Epithelial cell of proximal tubule (primary cell): ENCODE data around the gene GABARAP. TPM values are rescaled to one million over a fixed set of nuclear protein-coding genes. Genes with fewer than 3 reads are reported as not detected.

ENCODE experiments used
- DNase-seq: peaks from one replicate; pipeline ENCODE4 v3.0.0-alpha.2; 2011; ENCODE audit warnings: low read depth
- H3K4me3 ChIP-seq: 2 replicates; pipeline ENCODE4 v1.5.1; 2011; ENCODE audit warnings: low read depth, mild to moderate bottlenecking, low read length
- total RNA-seq: library from RNA; depleted of rRNA; stranded (reverse); fragments of >200 nt; gene quantifications from 2 replicates; pipeline ENCODE4 v1.2.3, GENCODE V29; 2015
- TF ChIP-seq, protein P1 (sequence below): conservative IDR thresholded peaks from 2 replicates; pipeline ENCODE4 v1.5.1; 2012; ENCODE audit warnings: low read depth, mild to moderate bottlenecking, low read length

Gene GABARAP
- total RNA-seq, 1 donor from 2014 or later, result 570 TPM

DNA sequence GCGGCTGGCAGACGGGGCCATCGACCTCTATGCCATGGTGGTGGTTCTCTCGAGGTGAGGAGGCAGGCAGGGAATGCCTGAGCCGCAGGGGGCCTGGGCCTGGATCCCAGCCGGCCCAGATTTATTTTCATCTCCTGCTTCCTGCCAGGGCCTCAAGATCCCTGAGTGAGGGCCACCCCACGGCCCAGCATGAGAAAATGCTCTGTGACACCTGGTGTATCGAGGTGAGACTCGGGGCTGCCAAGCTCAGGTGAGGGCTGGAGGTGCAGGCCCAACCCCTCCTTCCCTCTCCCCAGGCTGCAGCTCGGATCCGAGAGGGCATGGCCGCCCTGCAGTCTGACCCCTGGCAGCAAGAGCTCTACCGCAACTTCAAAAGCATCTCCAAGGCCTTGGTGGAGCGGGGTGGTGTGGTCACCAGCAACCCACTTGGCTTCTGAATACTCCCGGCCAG is 17.6 kb downstream of the GABARAP start:
- no peak for DNase-seq
- TF ChIP-seq, protein P1, sequence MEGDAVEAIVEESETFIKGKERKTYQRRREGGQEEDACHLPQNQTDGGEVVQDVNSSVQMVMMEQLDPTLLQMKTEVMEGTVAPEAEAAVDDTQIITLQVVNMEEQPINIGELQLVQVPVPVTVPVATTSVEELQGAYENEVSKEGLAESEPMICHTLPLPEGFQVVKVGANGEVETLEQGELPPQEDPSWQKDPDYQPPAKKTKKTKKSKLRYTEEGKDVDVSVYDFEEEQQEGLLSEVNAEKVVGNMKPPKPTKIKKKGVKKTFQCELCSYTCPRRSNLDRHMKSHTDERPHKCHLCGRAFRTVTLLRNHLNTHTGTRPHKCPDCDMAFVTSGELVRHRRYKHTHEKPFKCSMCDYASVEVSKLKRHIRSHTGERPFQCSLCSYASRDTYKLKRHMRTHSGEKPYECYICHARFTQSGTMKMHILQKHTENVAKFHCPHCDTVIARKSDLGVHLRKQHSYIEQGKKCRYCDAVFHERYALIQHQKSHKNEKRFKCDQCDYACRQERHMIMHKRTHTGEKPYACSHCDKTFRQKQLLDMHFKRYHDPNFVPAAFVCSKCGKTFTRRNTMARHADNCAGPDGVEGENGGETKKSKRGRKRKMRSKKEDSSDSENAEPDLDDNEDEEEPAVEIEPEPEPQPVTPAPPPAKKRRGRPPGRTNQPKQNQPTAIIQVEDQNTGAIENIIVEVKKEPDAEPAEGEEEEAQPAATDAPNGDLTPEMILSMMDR, result no peak
- no peak overlapping the region for H3K4me3 ChIP-seq

DNA sequence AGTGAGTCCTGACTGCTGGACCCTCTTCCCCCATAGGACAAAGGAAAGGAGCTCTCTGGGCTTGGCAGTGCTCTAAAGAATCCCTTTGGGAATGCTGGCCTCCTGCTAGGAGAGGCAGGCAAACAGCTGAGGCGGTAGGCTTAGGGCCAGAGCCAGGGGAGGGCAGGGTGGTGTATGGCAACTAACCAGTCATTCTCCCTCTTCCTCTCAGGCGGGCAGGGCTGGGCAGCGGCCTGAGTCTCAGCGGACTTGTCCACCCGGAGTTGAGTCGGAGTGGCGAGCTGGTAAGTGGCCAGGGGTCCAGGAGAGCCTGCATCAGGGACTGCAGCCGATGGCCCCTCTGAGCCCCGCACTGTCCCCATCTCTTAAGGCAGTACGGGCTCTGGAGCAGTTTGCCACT is 18.1 kb downstream of the GABARAP start:
- no peak overlapping the region for H3K4me3 ChIP-seq
- no peak for DNase-seq
- TF ChIP-seq, protein P1, result no peak

DNA sequence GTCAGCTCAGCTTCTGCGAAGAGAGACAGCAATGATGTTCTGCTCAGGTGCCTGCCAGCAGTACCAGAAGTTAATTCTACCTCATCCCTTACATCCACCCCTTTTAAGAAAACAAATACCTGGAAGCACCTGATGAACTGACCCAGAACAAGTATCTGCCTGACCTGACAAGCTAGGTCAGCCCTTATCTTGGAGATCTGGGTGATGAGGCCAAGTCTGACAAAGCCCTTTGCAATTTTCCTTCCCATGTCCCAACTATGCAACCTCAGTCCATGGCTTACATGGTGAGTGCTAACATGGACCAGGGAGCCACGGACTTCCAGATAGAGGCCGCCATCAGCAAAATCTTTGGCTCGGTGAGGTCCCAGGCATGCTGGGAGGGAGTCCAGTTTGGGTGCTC is 18.9 kb downstream of the GABARAP start:
- TF ChIP-seq, protein P1, result no peak

DNA sequence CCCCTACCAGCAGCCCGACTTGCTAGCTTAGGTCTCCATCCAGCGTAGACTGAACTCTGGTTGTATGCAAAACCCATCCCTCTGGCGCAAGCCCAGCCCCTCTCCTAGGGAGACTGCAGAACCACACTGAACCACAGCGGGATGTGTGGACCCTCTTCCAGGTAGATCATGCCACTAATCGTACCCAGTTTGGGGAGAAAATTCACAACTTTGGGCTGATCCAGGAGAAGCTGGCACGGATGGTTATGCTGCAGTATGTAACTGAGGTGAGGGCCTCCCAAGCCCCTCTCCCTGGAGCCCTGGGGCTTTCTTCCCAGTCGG is 19.3 kb downstream of the GABARAP start:
- no peak overlapping the region for H3K4me3 ChIP-seq
- TF ChIP-seq, protein P1, result no peak
- no peak for DNase-seq

More for the DNA sequence above, 18.9 kb downstream of the GABARAP start:
- no peak overlapping the region for H3K4me3 ChIP-seq
- DNase-seq, result no peak

DNA sequence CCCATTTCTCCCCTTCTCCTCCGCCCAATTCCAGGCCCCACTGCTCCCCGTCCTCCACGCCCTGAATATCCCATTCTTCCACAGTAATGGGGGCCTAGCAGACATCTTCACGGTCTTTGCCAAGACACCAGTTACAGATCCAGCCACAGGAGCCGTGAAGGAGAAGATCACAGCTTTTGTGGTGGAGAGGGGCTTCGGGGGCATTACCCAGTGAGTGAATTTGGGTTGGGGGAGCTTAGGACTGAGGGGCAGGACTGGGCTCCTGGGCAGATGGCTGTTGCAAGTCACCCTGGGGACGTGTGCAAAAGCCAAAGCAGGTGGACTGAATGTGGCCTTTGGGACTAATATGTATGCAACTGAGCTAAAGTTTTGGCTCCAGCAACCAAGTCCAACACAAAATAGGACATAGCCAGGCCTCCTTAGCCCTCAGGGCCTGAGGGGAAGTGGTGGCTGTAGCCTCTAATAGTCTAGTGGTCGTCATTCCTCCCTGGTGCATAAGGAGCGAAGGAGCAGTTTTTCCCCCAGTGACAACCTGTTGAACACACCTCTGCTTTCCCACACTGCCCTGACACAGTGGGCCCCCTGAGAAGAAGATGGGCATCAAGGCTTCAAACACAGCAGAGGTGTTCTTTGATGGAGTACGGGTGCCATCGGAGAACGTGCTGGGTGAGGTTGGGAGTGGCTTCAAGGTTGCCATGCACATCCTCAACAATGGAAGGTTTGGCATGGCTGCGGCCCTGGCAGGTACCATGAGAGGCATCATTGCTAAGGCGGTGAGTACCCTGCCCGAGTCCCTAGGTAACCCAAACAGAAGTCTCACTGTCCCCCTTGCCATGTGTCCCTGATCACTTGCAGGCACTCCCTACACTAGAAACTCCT is 19.9 kb downstream of the GABARAP start:
- DNase-seq, result no peak
- TF ChIP-seq, protein P1, result no peak
- no peak overlapping the region for H3K4me3 ChIP-seq

DNA sequence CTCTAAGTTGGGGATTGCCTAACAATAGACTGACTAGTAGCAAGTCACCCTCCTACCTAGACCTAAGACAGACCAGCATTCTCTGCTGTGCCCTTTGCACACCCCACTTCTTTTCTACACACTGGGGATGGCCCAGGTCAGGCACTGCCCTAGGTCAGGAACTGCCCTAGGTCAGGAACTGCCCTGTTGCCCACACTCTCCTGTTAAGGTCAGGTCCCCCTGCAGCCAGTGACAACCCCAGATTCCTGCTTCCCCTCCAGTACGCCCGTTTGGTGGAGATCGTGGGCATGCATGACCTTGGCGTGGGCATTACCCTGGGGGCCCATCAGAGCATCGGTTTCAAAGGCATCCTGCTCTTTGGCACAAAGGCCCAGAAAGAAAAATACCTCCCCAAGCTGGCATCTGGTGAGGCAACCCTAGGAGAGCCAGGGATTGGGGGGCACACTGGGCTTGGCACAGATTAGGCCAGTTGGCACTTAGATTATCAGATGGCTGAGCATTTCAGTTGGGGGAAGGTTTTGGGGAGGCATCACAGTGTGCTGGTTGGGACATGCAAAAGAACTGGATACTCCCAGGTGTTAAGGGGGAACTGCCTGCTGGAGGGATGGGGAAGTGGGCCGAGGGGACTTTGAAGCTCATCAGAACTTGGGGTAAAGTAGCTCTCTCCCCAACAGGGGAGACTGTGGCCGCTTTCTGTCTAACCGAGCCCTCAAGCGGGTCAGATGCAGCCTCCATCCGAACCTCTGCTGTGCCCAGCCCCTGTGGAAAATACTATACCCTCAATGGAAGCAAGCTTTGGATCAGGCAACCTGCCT is 20.8 kb downstream of the GABARAP start:
- TF ChIP-seq, protein P1, result no peak
- peak overlapping the region; percentile 66 for H3K4me3 ChIP-seq
- no peak for DNase-seq
